HG03460 (cell line): ENCODE data around the gene ANKRD10.

Source experiments
- ATAC-seq: cut with Tn5 transposase; IDR thresholded peaks from one replicate; pipeline ENCODE4 v1.9.1; 2021; ENCODE audit not compliant: unreplicated experiment

Gene ANKRD10

GRCh38 chr13:110944968-110945927 is 30.4 kb upstream of the ANKRD10 start:
- ATAC-seq: no peak

- ATAC-seq: no peak
Observed at GRCh38 chr13:110944121-110944967, 29.5 kb upstream of the ANKRD10 start.

- ATAC-seq: peak; percentile 75
Observed at GRCh38 chr13:110942248-110942981, 27.5 kb upstream of the ANKRD10 start.

GRCh38 chr13:110938662-110939421 is 24.0 kb upstream of the ANKRD10 start:
- no peak for ATAC-seq

GRCh38 chr13:110937511-110938285 is 22.8 kb upstream of the ANKRD10 start:
- no peak for ATAC-seq

- no peak for ATAC-seq
Observed at GRCh38 chr13:110936519-110936918, 21.6 kb upstream of the ANKRD10 start.

GRCh38 chr13:110932588-110932987 is 17.7 kb upstream of the ANKRD10 start:
- no peak for ATAC-seq

GRCh38 chr13:110929104-110929777 is 14.4 kb upstream of the ANKRD10 start:
- peak; percentile 89 for ATAC-seq

- ATAC-seq: no peak
Observed at GRCh38 chr13:110925023-110925612, 10.2 kb upstream of the ANKRD10 start.

- no peak for ATAC-seq
Observed at GRCh38 chr13:110924639-110924934, 9.7 kb upstream of the ANKRD10 start.

- no peak for ATAC-seq
Observed at GRCh38 chr13:110923777-110924638, 9.1 kb upstream of the ANKRD10 start.

GRCh38 chr13:110923086-110923485 is 8.2 kb upstream of the ANKRD10 start:
- no peak for ATAC-seq

GRCh38 chr13:110922506-110922905 is 7.6 kb upstream of the ANKRD10 start:
- no peak for ATAC-seq

GRCh38 chr13:110921695-110922094 is 6.8 kb upstream of the ANKRD10 start:
- ATAC-seq: no peak

GRCh38 chr13:110921209-110921608 is 6.3 kb upstream of the ANKRD10 start:
- peak; percentile 40 for ATAC-seq

GRCh38 chr13:110920038-110920437 is 5.2 kb upstream of the ANKRD10 start:
- no peak for ATAC-seq

GRCh38 chr13:110916301-110917142 is 1.7 kb upstream of the ANKRD10 start:
- no peak for ATAC-seq
